MM.1S (cell line): Measurements from ENCODE around the gene RPS6KA2.

Experiments used
- DNase-seq: peaks from one replicate; pipeline ENCODE4 v3.0.0-alpha.2; 2015
- H2AFZ ChIP-seq: fragments of 300-600 bp; sonication (generic); 2 replicates; pipeline ENCODE4 v1.6.0; 2016; ENCODE audit warnings: antibody characterized with exemption, low read length
- H3F3A ChIP-seq: fragments of 300-600 bp; sonication (generic); 2 replicates; pipeline ENCODE4 v1.6.1; 2016; ENCODE audit warnings: mild to moderate bottlenecking, antibody characterized with exemption, low read length, moderate library complexity, mixed read lengths; ENCODE audit not compliant: insufficient read depth
- H3K27ac ChIP-seq: fragments of 300-600 bp; sonication (generic); 2 replicates; pipeline ENCODE4 v1.5.1; 2016; ENCODE audit warnings: mild to moderate bottlenecking, low read length
- H3K27me3 ChIP-seq: fragments of 300-600 bp; sonication (generic); replicated peaks from 2 replicates; pipeline ENCODE4 v1.6.0; 2016; ENCODE audit warnings: low read length; ENCODE audit not compliant: insufficient read depth
- H3K36me3 ChIP-seq: fragments of 300-600 bp; sonication (generic); replicated peaks from 2 replicates; pipeline ENCODE4 v1.6.1; 2016; ENCODE audit warnings: mild to moderate bottlenecking, low read length, mixed read lengths; ENCODE audit not compliant: insufficient read depth
- H3K4me1 ChIP-seq: fragments of 300-600 bp; sonication (generic); 2 replicates; pipeline ENCODE4 v1.6.1; 2016; ENCODE audit warnings: low read length, mixed read lengths
- H3K4me2 ChIP-seq: fragments of 300-600 bp; sonication (generic); 2 replicates; pipeline ENCODE4 v1.6.0; 2016; ENCODE audit warnings: low read depth, low read length
- H3K4me3 ChIP-seq: fragments of 300-600 bp; sonication (generic); 2 replicates; pipeline ENCODE4 v1.5.1; 2016; ENCODE audit warnings: low read length, mixed read lengths
- H3K79me2 ChIP-seq: fragments of 300-600 bp; sonication (generic); 2 replicates; pipeline ENCODE4 v1.6.1; 2016; ENCODE audit warnings: mixed run types, low read length, mixed read lengths
- H3K9ac ChIP-seq: fragments of 300-600 bp; sonication (generic); 2 replicates; pipeline ENCODE4 v1.6.1; 2016; ENCODE audit warnings: low read length, mixed read lengths
- H3K9me2 ChIP-seq: fragments of 300-600 bp; sonication (generic); replicated peaks from 2 replicates; pipeline ENCODE4 v1.6.1; 2016; ENCODE audit warnings: mild to moderate bottlenecking, low read length, mixed read lengths; ENCODE audit not compliant: insufficient read depth
- H3K9me3 ChIP-seq: fragments of 300-600 bp; sonication (generic); replicated peaks from 2 replicates; pipeline ENCODE4 v1.6.1; 2016; ENCODE audit warnings: mild to moderate bottlenecking, low read length, mixed read lengths; ENCODE audit not compliant: insufficient read depth
- H4K20me1 ChIP-seq: fragments of 300-600 bp; sonication (generic); 2 replicates; pipeline ENCODE4 v1.6.1; 2016; ENCODE audit warnings: mild to moderate bottlenecking, low read length, moderate library complexity, mixed read lengths; ENCODE audit not compliant: insufficient read depth
- CTCF ChIP-seq: fragments of 300-600 bp; sonication (generic); IDR thresholded peaks from 2 replicates; pipeline ENCODE4 v1.5.1; 2016; ENCODE audit warnings: antibody characterized with exemption, low read length, mixed read lengths
- EZH2 ChIP-seq: fragments of 300-600 bp; sonication (generic); optimal IDR thresholded peaks from 2 replicates; pipeline ENCODE3; 2017; ENCODE audit warnings: low read depth, mild to moderate bottlenecking, antibody characterized with exemption, low read length, mixed read lengths
- EZH2phosphoT487 ChIP-seq: fragments of 300-600 bp; sonication (generic); IDR thresholded peaks from 2 replicates; pipeline ENCODE4 v1.6.1; 2018; ENCODE audit warnings: antibody characterized with exemption, low read length

The RPS6KA2 gene

GRCh38 chr6:166443166-166443565 lies 183.9 kb downstream of the RPS6KA2 start:
- no peak overlapping the region for H3K27ac ChIP-seq
- H3K9me3 ChIP-seq = no peaks in the 10 kb centered on the region
- H2AFZ ChIP-seq = no peak overlapping the region
- H3K4me2 ChIP-seq = no peak overlapping the region
- H3K79me2 ChIP-seq = no peaks in the 10 kb centered on the region
- H3K9me2 ChIP-seq = no peaks in the 10 kb centered on the region
- H3F3A ChIP-seq = no peaks in the 10 kb centered on the region
- no peaks in the 10 kb centered on the region for H3K36me3 ChIP-seq
- H3K4me1 ChIP-seq = no peaks in the 10 kb centered on the region
- H3K27me3 ChIP-seq = no peaks in the 10 kb centered on the region
- no peak overlapping the region for H3K9ac ChIP-seq
- no peak overlapping the region for H3K4me3 ChIP-seq
- DNase-seq = no peak
- H4K20me1 ChIP-seq = no peaks in the 10 kb centered on the region
- no peak for TF ChIP-seq EZH2phosphoT487
- TF ChIP-seq EZH2 = no peak
- TF ChIP-seq CTCF = no peak

DNA sequence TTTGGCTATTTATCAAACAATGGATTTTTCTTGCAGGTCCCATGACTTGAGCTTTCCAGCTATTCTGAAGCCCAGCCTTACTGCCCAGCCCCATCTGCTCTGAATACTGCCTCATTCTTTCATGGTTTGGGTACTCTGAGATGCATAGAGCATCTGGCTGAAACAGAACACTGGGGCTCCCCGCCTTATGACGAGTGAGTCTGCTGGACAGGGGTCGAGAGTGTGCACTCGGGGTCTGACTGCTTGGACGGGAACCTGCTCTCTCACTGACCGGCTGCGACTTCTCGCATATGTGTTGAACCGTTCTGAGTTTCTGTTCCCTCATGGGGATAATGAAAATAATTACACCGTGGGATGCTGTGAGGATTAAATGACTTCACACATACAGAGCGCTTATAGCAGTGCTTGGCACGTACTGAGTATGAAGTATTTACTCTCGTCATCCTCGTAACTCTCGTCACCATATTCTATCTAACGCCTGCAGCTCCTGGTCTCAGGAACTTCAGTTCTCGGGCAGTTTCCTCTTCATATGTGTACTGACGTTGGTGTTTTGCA lies 184.8 kb downstream of the RPS6KA2 start:
- H3K27me3 ChIP-seq = no peaks in the 10 kb centered on the region
- H2AFZ ChIP-seq = no peak overlapping the region
- no peak overlapping the region for H3K4me2 ChIP-seq
- H3K4me1 ChIP-seq = no peaks in the 10 kb centered on the region
- no peaks in the 10 kb centered on the region for H3K36me3 ChIP-seq
- H3K79me2 ChIP-seq = no peaks in the 10 kb centered on the region
- no peaks in the 10 kb centered on the region for H3F3A ChIP-seq
- H3K9me2 ChIP-seq = no peaks in the 10 kb centered on the region
- H3K4me3 ChIP-seq = no peak overlapping the region
- no peak for DNase-seq
- no peak overlapping the region for H3K27ac ChIP-seq
- no peaks in the 10 kb centered on the region for H4K20me1 ChIP-seq
- no peak overlapping the region for H3K9ac ChIP-seq
- no peaks in the 10 kb centered on the region for H3K9me3 ChIP-seq
- TF ChIP-seq CTCF (no peak), EZH2phosphoT487 (no peak), EZH2 (no peak)

DNA sequence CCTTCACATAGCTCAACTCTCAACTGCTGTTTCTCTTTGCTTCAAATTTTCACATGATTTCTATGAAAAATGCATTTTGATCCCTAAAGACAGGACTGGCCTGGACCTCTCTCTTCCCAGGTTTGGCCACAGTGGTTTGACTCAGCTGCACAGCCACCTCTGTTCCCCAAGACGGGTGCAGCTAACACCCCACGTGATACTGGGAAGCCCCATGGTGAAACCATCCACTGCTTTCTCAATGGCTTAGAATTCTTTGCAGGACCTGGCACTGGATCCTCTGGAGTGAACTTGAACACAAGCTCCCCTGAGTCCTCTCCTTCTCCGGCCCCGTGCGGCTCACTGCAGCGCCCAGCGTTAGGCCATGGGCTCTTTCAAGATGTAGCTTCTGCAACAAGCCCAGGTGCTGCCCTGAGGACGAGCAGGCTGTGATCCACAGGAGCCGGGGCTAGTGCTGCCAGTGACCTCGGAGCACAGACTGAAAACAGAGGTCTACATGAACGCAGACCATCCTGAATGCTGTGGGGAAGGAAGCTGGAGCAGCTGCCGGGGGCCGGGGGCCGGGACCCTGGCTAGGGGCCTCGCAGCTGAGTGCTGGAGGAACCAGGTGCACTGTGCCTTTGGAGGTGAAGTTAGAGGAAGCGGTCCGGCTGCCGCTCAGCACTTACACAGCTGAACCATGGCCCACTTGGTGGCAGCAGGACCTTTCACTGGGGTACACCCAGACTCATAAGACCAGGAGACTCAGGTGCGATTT lies 185.5 kb downstream of the RPS6KA2 start:
- no peak for DNase-seq
- no peaks in the 10 kb centered on the region for H3K36me3 ChIP-seq
- H3K9me3 ChIP-seq = no peaks in the 10 kb centered on the region
- TF ChIP-seq EZH2 (no peak), CTCF (no peak)
- H3K27me3 ChIP-seq = no peaks in the 10 kb centered on the region
- no peaks in the 10 kb centered on the region for H3F3A ChIP-seq
- H3K4me3 ChIP-seq = no peak overlapping the region
- no peaks in the 10 kb centered on the region for H3K79me2 ChIP-seq
- no peak overlapping the region for H3K4me2 ChIP-seq
- no peak overlapping the region for H3K9ac ChIP-seq
- H3K4me1 ChIP-seq = no peaks in the 10 kb centered on the region
- H3K9me2 ChIP-seq = no peaks in the 10 kb centered on the region
- no peak overlapping the region for H3K27ac ChIP-seq
- H2AFZ ChIP-seq = no peak overlapping the region
- H4K20me1 ChIP-seq = no peaks in the 10 kb centered on the region
